WTC11 (cell line): ENCODE data around the gene PLEKHM3. TPM values are rescaled to one million over a fixed set of nuclear protein-coding genes. Genes with fewer than 3 reads are reported as not detected.
A peak's percentile ranks its signal among the peaks of the same experiment; 100 is the strongest.

Source experiments
- ATAC-seq: fragments of 200-7000 bp; cut with Tn5 transposase; 2 replicates; pipeline ENCODE4 v1.10.0; 2021; ENCODE audit warnings: mild to moderate bottlenecking, moderate library complexity
- CTCF ChIA-PET: fragments of 300-600 bp; sonication (Branson Sonifier 250); formaldehyde crosslinking; loops from one replicate; lab custom pipeline; 2021; ENCODE audit warnings: antibody characterized with exemption; lab: Charles Lee
- POLR2A ChIA-PET: fragments of 350-600 bp; sonication (Branson Sonifier 250); formaldehyde crosslinking; loops from one replicate; lab custom pipeline; 2021; ENCODE audit warnings: antibody characterized with exemption; lab: Charles Lee
- DNase-seq: peaks from one replicate; pipeline ENCODE4 v3.0.0; 2021; ENCODE audit warnings: low spot score
- H3K27ac Mint-ChIP-seq: 2 replicates; pipeline ENCODE4 v1.8.0; 2021; ENCODE audit warnings: mixed read lengths
- H3K27me3 Mint-ChIP-seq: 2 replicates; pipeline ENCODE4 v1.8.0; 2021; ENCODE audit warnings: low read depth, mild to moderate bottlenecking, moderate library complexity, mixed read lengths
- H3K36me3 Mint-ChIP-seq: 2 replicates; pipeline ENCODE4 v1.8.0; 2021; ENCODE audit warnings: mixed read lengths
- H3K4me1 Mint-ChIP-seq: 2 replicates; pipeline ENCODE4 v1.8.0; 2022; ENCODE audit warnings: mixed read lengths
- H3K4me3 Mint-ChIP-seq: 2 replicates; pipeline ENCODE4 v1.8.0; 2021; ENCODE audit warnings: mild to moderate bottlenecking, moderate library complexity, mixed read lengths
- H3K9me3 Mint-ChIP-seq: 2 replicates; pipeline ENCODE4 v1.8.0; 2021; ENCODE audit warnings: mixed read lengths
- CBFB ChIP-seq: sonication (generic); formaldehyde crosslinking; IDR thresholded peaks from 2 replicates; pipeline ENCODE4 v1.8.1; 2022; ENCODE audit warnings: mild to moderate bottlenecking, low read depth, missing genetic modification reagents
- CDX4 ChIP-seq: fragments of 250-450 bp; sonication (Bioruptor Pico); IDR thresholded peaks from 2 replicates; pipeline ENCODE4 v1.9.0; 2021; ENCODE audit warnings: moderate library complexity, mild to moderate bottlenecking, inconsistent platforms, borderline replicate concordance
- GTF2I ChIP-seq: fragments of 250-450 bp; sonication (Bioruptor Pico); conservative IDR thresholded peaks from 2 replicates; pipeline ENCODE4 v1.4.0; 2021; ENCODE audit warnings: mild to moderate bottlenecking
- NFATC4 ChIP-seq: fragments of 250-450 bp; sonication (Bioruptor Pico); IDR thresholded peaks from 2 replicates; pipeline ENCODE4 v1.9.0; 2021; ENCODE audit warnings: mild to moderate bottlenecking
- NFE2L1 ChIP-seq: sonication (generic); formaldehyde crosslinking; IDR thresholded peaks from 2 replicates; pipeline ENCODE4 v1.8.1; 2023; ENCODE audit warnings: missing genetic modification reagents
- NR3C1 ChIP-seq: sonication (generic); formaldehyde crosslinking; conservative IDR thresholded peaks from 2 replicates; pipeline ENCODE4 v1.8.1; 2023; ENCODE audit warnings: low read depth, mild to moderate bottlenecking, missing genetic modification reagents
- OVOL2 ChIP-seq: fragments of 250-450 bp; sonication (Bioruptor Pico); IDR thresholded peaks from 2 replicates; pipeline ENCODE4 v1.9.0; 2021; ENCODE audit warnings: mild to moderate bottlenecking, borderline replicate concordance
- SOX15 ChIP-seq: fragments of 250-450 bp; sonication (Bioruptor Pico); IDR thresholded peaks from 2 replicates; pipeline ENCODE4 v1.9.0; 2021; ENCODE audit warnings: mild to moderate bottlenecking
- USF2 ChIP-seq: sonication (generic); formaldehyde crosslinking; IDR thresholded peaks from 2 replicates; pipeline ENCODE4 v1.8.1; 2023; ENCODE audit warnings: mild to moderate bottlenecking, missing genetic modification reagents, moderate library complexity
- ZMAT4 ChIP-seq: fragments of 250-450 bp; sonication (Bioruptor Pico); IDR thresholded peaks from 2 replicates; pipeline ENCODE4 v1.9.0; 2021; ENCODE audit warnings: mild to moderate bottlenecking
- ZNF219 ChIP-seq: sonication (generic); formaldehyde crosslinking; IDR thresholded peaks from 2 replicates; pipeline ENCODE4 v1.8.0; 2023; ENCODE audit warnings: missing genetic modification reagents, mild to moderate bottlenecking, borderline replicate concordance
- ZNF232 ChIP-seq: sonication (generic); formaldehyde crosslinking; IDR thresholded peaks from 2 replicates; pipeline ENCODE4 v1.8.0; 2022; ENCODE audit warnings: mild to moderate bottlenecking, missing genetic modification reagents
- ZNF416 ChIP-seq: fragments of 250-450 bp; sonication (Bioruptor Pico); IDR thresholded peaks from 2 replicates; pipeline ENCODE4 v1.9.0; 2021; ENCODE audit warnings: mild to moderate bottlenecking, inconsistent platforms
- total RNA-seq: library from RNA; stranded (reverse); gene quantifications from 3 replicates; pipeline ENCODE4 v1.2.3, GENCODE V29; 2021
- TF ChIP-seq, protein P1 (sequence below): sonication (generic); formaldehyde crosslinking; IDR thresholded peaks from 2 replicates; pipeline ENCODE4 v1.8.1; 2022; ENCODE audit warnings: low read depth, missing genetic modification reagents, borderline replicate concordance
- TF ChIP-seq, protein P2 (sequence below): sonication (generic); formaldehyde crosslinking; IDR thresholded peaks from 2 replicates; pipeline ENCODE4 v1.8.0; 2022; ENCODE audit warnings: mild to moderate bottlenecking, missing genetic modification reagents

The PLEKHM3 gene
- total RNA-seq, 1 experiment from 2014 or later = 5.8 TPM

DNA sequence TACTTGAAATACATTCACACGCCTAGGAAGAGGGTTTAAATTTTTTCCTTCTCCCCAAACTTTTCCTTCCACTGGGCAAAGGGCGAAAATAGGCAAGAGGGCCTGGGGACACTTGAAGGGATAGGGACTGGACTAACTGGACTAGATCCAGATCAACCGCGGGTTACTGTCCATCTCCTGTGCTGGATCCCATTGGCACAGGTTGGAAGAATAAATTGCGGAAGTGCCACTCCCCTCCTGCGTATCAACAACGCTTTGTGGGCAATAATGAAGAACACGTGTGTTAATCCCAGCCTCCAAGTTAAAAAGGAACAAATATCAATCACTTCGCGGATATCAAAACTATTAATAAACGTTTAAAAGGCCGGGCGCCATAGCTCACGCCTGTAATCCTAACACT, 253.9 kb downstream of the PLEKHM3 start:
- DNase-seq (no peak), ATAC-seq (no peak)
- no peaks in the 10 kb centered on the region for H3K27me3 Mint-ChIP-seq
- POLR2A ChIA-PET = no interaction called here
- CTCF ChIA-PET = no interaction called here
- peaks cover 9% of the 10 kb centered on the region for H3K36me3 Mint-ChIP-seq
- no peak for TF ChIP-seq ZMAT4 (CRISPR knock-in tag)
- no peak for TF ChIP-seq OVOL2 (CRISPR knock-in tag)
- TF ChIP-seq, protein P1, sequence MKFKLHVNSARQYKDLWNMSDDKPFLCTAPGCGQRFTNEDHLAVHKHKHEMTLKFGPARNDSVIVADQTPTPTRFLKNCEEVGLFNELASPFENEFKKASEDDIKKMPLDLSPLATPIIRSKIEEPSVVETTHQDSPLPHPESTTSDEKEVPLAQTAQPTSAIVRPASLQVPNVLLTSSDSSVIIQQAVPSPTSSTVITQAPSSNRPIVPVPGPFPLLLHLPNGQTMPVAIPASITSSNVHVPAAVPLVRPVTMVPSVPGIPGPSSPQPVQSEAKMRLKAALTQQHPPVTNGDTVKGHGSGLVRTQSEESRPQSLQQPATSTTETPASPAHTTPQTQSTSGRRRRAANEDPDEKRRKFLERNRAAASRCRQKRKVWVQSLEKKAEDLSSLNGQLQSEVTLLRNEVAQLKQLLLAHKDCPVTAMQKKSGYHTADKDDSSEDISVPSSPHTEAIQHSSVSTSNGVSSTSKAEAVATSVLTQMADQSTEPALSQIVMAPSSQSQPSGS (CRISPR knock-in tag) = no peak
- no peak for TF ChIP-seq USF2 (CRISPR knock-in tag)
- TF ChIP-seq, protein P2, sequence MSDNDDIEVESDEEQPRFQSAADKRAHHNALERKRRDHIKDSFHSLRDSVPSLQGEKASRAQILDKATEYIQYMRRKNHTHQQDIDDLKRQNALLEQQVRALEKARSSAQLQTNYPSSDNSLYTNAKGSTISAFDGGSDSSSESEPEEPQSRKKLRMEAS (CRISPR knock-in tag) = no peak
- TF ChIP-seq CBFB = no peak
- no peak for TF ChIP-seq GTF2I (CRISPR knock-in tag)
- TF ChIP-seq NFE2L1 (CRISPR knock-in tag) = no peak
- TF ChIP-seq NFATC4 (CRISPR knock-in tag) = no peak
- TF ChIP-seq ZNF416 (CRISPR knock-in tag) = no peak
- TF ChIP-seq ZNF219 (CRISPR knock-in tag) = no peak
- no peak for TF ChIP-seq SOX15 (CRISPR knock-in tag)
- no peak for TF ChIP-seq CDX4
- no peak for TF ChIP-seq ZNF232 (CRISPR knock-in tag)
- TF ChIP-seq NR3C1 (CRISPR knock-in tag) = no peak
- peaks cover 61% of the 10 kb centered on the region for H3K4me1 Mint-ChIP-seq
- H3K27ac Mint-ChIP-seq = no peak overlapping the region
- H3K9me3 Mint-ChIP-seq = no peaks in the 10 kb centered on the region
- peak overlapping the region; percentile 87 for H3K4me3 Mint-ChIP-seq

Other genes with a start within 250 kb of the PLEKHM3 start
- gene CRYGD, start 99.0 kb upstream of the PLEKHM3 start, total RNA-seq = 4.6 to 6.3 TPM (median 5.7 TPM) in 3 replicates
- gene CRYGC, start 104.3 kb upstream of the PLEKHM3 start, total RNA-seq = not detected in 3 replicates
- 0.87 TPM in 1 of 3 replicates, not detected in the others for gene CRYGB, start 120.6 kb upstream of the PLEKHM3 start, total RNA-seq
- not detected in 3 replicates for gene CRYGA, start 138.1 kb upstream of the PLEKHM3 start, total RNA-seq
- 0.39 to 0.96 TPM (median 0.87 TPM) in 3 replicates for gene C2orf80, start 164.5 kb upstream of the PLEKHM3 start, total RNA-seq
- gene IDH1, start 229.5 kb upstream of the PLEKHM3 start, total RNA-seq = 280 to 352 TPM (median 291 TPM) in 3 replicates
- gene PIKFYVE, start 240.7 kb upstream of the PLEKHM3 start, total RNA-seq = 28.9 to 36.1 TPM (median 33.6 TPM) in 3 replicates